SK-N-SH (cell line): ENCODE measurements around the gene TMUB1. TPM values are rescaled to one million over a fixed set of nuclear protein-coding genes. Genes with fewer than 3 reads are reported as not detected.

Source experiments
- CTCF ChIA-PET: fragments of 300-600, 350-600 bp; formaldehyde crosslinking; extraction: SDS; loops from one replicate; lab custom pipeline; 2021; lab: Yijun Ruan, JAX
- POLR2A ChIA-PET: fragments of 350-600 bp; sonication (Branson Sonifier 250); formaldehyde crosslinking; extraction: SDS; loops from one replicate; lab custom pipeline; 2020; ENCODE audit warnings: antibody characterized with exemption, inconsistent platforms; lab: Yijun Ruan, JAX
- DNase-seq: peaks from one replicate; pipeline ENCODE4 v3.0.0; 2012
- H2AFZ ChIP-seq: fragments of 200-600 bp; sonication (generic); 2 replicates; pipeline ENCODE4 v1.8.1; 2016; ENCODE audit warnings: antibody characterized with exemption, mild to moderate bottlenecking, low read depth
- H3F3A ChIP-seq: fragments of 200-600 bp; sonication (generic); replicated peaks from 2 replicates; pipeline ENCODE3; 2016; ENCODE audit warnings: antibody characterized with exemption, mild to moderate bottlenecking; ENCODE audit not compliant: insufficient read depth
- H3K27ac ChIP-seq, 2 experiments: fragments of 200-500 bp in 1 of 2; fragments of 200-600 bp in 1 of 2; sonication (Bioruptor generic) in 1 of 2; sonication (generic), shearing (Covaris generic) in 1 of 2; 2 replicates each; pipeline versions ENCODE4 v1.5.1 to v1.6.1; 2014 to 2016; ENCODE audit warnings: low read depth in 2 of 2, inconsistent platforms in 1 of 2, low read length in 1 of 2, mild to moderate bottlenecking in 1 of 2, mixed read lengths in 1 of 2
- H3K27me3 ChIP-seq: fragments of 200-600 bp; sonication (generic), shearing (Covaris generic); 2 replicates; pipeline ENCODE4 v1.6.1; 2016; ENCODE audit warnings: mixed run types; ENCODE audit not compliant: insufficient read depth
- H3K36me3 ChIP-seq, 2 experiments: fragments of 200-500 bp in 1 of 2; fragments of 200-600 bp in 1 of 2; sonication (Bioruptor generic) in 1 of 2; sonication (generic) in 1 of 2; replicated peaks in 1 of 2; 2 replicates each; pipeline versions ENCODE3 to v1.5.1; 2014 to 2016; ENCODE audit warnings: low read length in 1 of 2, mild to moderate bottlenecking in 1 of 2; ENCODE audit not compliant: insufficient read depth in 2 of 2, control insufficient read depth in 1 of 2
- H3K4me1 ChIP-seq, 2 experiments: fragments of 200-500 bp in 1 of 2; fragments of 200-600 bp in 1 of 2; sonication (Bioruptor generic) in 1 of 2; sonication (generic), shearing (Covaris generic) in 1 of 2; 2 replicates each; pipeline versions ENCODE4 v1.5.1 to v1.6.1; 2014 to 2016; ENCODE audit warnings: low read depth in 1 of 2, low read length in 1 of 2, mixed run types in 1 of 2; ENCODE audit not compliant: insufficient read depth in 2 of 2, control insufficient read depth in 1 of 2
- H3K4me2 ChIP-seq: fragments of 200-600 bp; sonication (generic), shearing (Covaris generic); 2 replicates; pipeline ENCODE4 v1.6.1; 2017; ENCODE audit warnings: mixed run types
- H3K4me3 ChIP-seq, 2 experiments: fragments of 200-500 bp in 1 of 2; fragments of 200-600 bp in 1 of 2; sonication (Bioruptor generic) in 1 of 2; sonication (generic), shearing (Covaris generic) in 1 of 2; 2 replicates each; pipeline versions ENCODE4 v1.5.1 to v1.8.1; 2014 to 2016; ENCODE audit warnings: low read depth in 2 of 2, inconsistent platforms in 1 of 2, low read length in 1 of 2, mild to moderate bottlenecking in 1 of 2, mixed read lengths in 1 of 2, moderate library complexity in 1 of 2
- H3K79me2 ChIP-seq: fragments of 200-600 bp; sonication (generic); 2 replicates; pipeline ENCODE4 v1.8.1; 2017; ENCODE audit warnings: mild to moderate bottlenecking; ENCODE audit not compliant: insufficient read depth
- H3K9ac ChIP-seq: fragments of 200-600 bp; sonication (generic); 2 replicates; pipeline ENCODE4 v1.6.1; 2017; ENCODE audit warnings: mixed run types
- H3K9me2 ChIP-seq: fragments of 200-600 bp; sonication (generic); 2 replicates; pipeline ENCODE4 v1.6.1; 2017; ENCODE audit warnings: mixed run types
- H3K9me3 ChIP-seq: fragments of 200-600 bp; sonication (generic); 2 replicates; pipeline ENCODE4 v1.6.1; 2017; ENCODE audit warnings: mixed run types, mild to moderate bottlenecking, moderate library complexity
- H4K20me1 ChIP-seq: fragments of 200-600 bp; sonication (generic); 2 replicates; pipeline ENCODE4 v1.6.1; 2017; ENCODE audit warnings: mild to moderate bottlenecking, mixed run types; ENCODE audit not compliant: insufficient read depth
- CHD2 ChIP-seq: fragments of 150-350 bp; IDR thresholded peaks from 2 replicates; pipeline ENCODE4 v1.6.1; 2018; ENCODE audit warnings: low read length; ENCODE audit not compliant: partially characterized antibody
- EZH2phosphoT487 ChIP-seq: fragments of 200-600 bp; sonication (generic); IDR thresholded peaks from 2 replicates; pipeline ENCODE4 v1.6.1; 2017; ENCODE audit warnings: low read depth, mixed run types, mild to moderate bottlenecking, antibody characterized with exemption, moderate library complexity, borderline replicate concordance
- FOSL2 ChIP-seq: IDR thresholded peaks from 2 replicates; pipeline ENCODE4 v1.4.0; 2012; ENCODE audit warnings: low read depth, mild to moderate bottlenecking, moderate library complexity, borderline replicate concordance
- FOXJ3 ChIP-seq: sonication (generic); formaldehyde crosslinking; IDR thresholded peaks from 2 replicates; pipeline ENCODE4 v1.5.1; 2020; ENCODE audit warnings: mild to moderate bottlenecking, missing genetic modification reagents
- FOXM1 ChIP-seq: IDR thresholded peaks from 2 replicates; pipeline ENCODE4 v1.4.0; 2012; ENCODE audit warnings: low read depth, mild to moderate bottlenecking
- GATA2 ChIP-seq: sonication (generic); formaldehyde crosslinking; IDR thresholded peaks from 2 replicates; pipeline ENCODE4 v1.5.0; 2020; ENCODE audit warnings: mild to moderate bottlenecking, missing genetic modification reagents
- IRF3 ChIP-seq: fragments of 150-350 bp; IDR thresholded peaks from 2 replicates; pipeline ENCODE4 v1.6.1; 2016; ENCODE audit warnings: mild to moderate bottlenecking, low read depth, low read length
- MAX ChIP-seq: IDR thresholded peaks from 2 replicates; pipeline ENCODE4 v1.4.0; 2012; ENCODE audit warnings: low read depth
- MXI1 ChIP-seq: IDR thresholded peaks from 2 replicates; pipeline ENCODE4 v1.6.1; 2012; ENCODE audit warnings: mild to moderate bottlenecking, low read depth, low read length, improper control_type of control experiment
- NRF1 ChIP-seq: IDR thresholded peaks from 2 replicates; pipeline ENCODE4 v1.6.1; 2012; ENCODE audit warnings: low read depth, mild to moderate bottlenecking, low read length
- PBX3 ChIP-seq: IDR thresholded peaks from 2 replicates; pipeline ENCODE4; 2012
- POLR2AphosphoS5 ChIP-seq: IDR thresholded peaks from 2 replicates; pipeline ENCODE4 v1.6.1; 2012; ENCODE audit warnings: low read depth, low read length
- RAD21 ChIP-seq: IDR thresholded peaks from 2 replicates; pipeline ENCODE4 v1.6.1; 2012; ENCODE audit warnings: mild to moderate bottlenecking, low read length
- RCOR1 ChIP-seq: fragments of 150-350 bp; IDR thresholded peaks from 2 replicates; pipeline ENCODE4 v1.6.1; 2017; ENCODE audit warnings: antibody characterized with exemption, low read length
- RXRA ChIP-seq: IDR thresholded peaks from 2 replicates; pipeline ENCODE4 v1.4.0; 2012; ENCODE audit warnings: low read depth, mild to moderate bottlenecking, borderline replicate concordance
- TEAD4 ChIP-seq: IDR thresholded peaks from 2 replicates; pipeline ENCODE4 v1.4.0; 2012; ENCODE audit warnings: mild to moderate bottlenecking, borderline replicate concordance; ENCODE audit not compliant: insufficient read depth
- USF1 ChIP-seq: IDR thresholded peaks from 2 replicates; pipeline ENCODE4 v1.4.0; 2012; ENCODE audit warnings: low read depth, borderline replicate concordance
- USF2 ChIP-seq: fragments of 150-350 bp; IDR thresholded peaks from 2 replicates; pipeline ENCODE4 v1.6.1; 2017; ENCODE audit warnings: antibody characterized with exemption, low read length, low read depth, borderline replicate concordance
- WGBS: methylation state at CpG from one replicate; pipeline ENCODE4 v1.1.6; 2017; ENCODE audit warnings: low lambda C conversion rate; 5-methylcytosine and 5-hydroxymethylcytosine counted together
- polyA plus RNA-seq, 3 experiments: library from polyadenylated mRNA; depleted of rRNA; stranded (reverse); fragments of >200 nt; gene quantifications; 2 replicates each; pipeline ENCODE4 v1.2.3, GENCODE V29; 2012

The TMUB1 gene
- polyA plus RNA-seq, 1 of the 3 experiments (the other 2 are of a cell fraction), result 60.6 TPM

- 96% methylated on average over 12 of the region's 12 CpGs for WGBS
- Histone ChIP-seq H3K79me2 (peaks cover 39% of the 10 kb centered on the region), H3K4me1 (peaks cover 24 to 25% of the 10 kb centered on the region in 2 experiments), H3K9me3 (no peaks in the 10 kb centered on the region), H3K27me3 (no peaks in the 10 kb centered on the region), H3K4me3 (no peak overlapping the region), H3K9ac (no peak overlapping the region), H3K36me3 (peaks cover 13 to 50% of the 10 kb centered on the region in 2 experiments), H3K9me2 (no peaks in the 10 kb centered on the region), H4K20me1 (peaks cover 47% of the 10 kb centered on the region), H3K27ac (no peak overlapping the region), H2AFZ (no peak overlapping the region), H3K4me2 (no peak overlapping the region), H3F3A (peaks cover 19% of the 10 kb centered on the region)
- POLR2A ChIA-PET, result no interaction called here
- CTCF ChIA-PET, result interaction anchor here (0.8 to 18.7 kb wide), 8 partner anchors 7 to 127 kb away, joined by 3 to 474 read pairs (median 20); partner anchors contain the start of genes AGAP3, FASTK, GBX1 and TMUB1
- DNase-seq, result no peak
- TF ChIP-seq RXRA (no peak), USF2 (no peak), PBX3 (no peak), CHD2 (no peak), RAD21 (no peak), EZH2phosphoT487 (no peak), MXI1 (no peak), RCOR1 (no peak)
Observed at GRCh38 chr7:151117565-151117964, 34.3 kb upstream of the TMUB1 start.

GRCh38 chr7:151116603-151117440 is 33.5 kb upstream of the TMUB1 start:
- TF ChIP-seq USF2 (no peak), POLR2AphosphoS5 (no peak), FOXM1 (no peak), USF1 (no peak), MXI1 (no peak), FOXJ3 (CRISPR knock-in tag) (no peak), IRF3 (no peak), PBX3 (no peak), FOSL2 (no peak), GATA2 (CRISPR knock-in tag) (no peak), NRF1 (no peak), TEAD4 (no peak), MAX (no peak)
- TF ChIP-seq, all 33 proteins: peak for 0
- CTCF ChIA-PET, result interaction anchor here (0.5 to 18.7 kb wide), 15 partner anchors 7 to 187 kb away, joined by 3 to 474 read pairs (median 10); partner anchors contain the start of genes AGAP3, FASTK, GBX1 and TMUB1
- Histone ChIP-seq H3K27me3 (no peaks in the 10 kb centered on the region), H4K20me1 (peaks cover 54% of the 10 kb centered on the region), H3K4me2 (peak overlapping the region; percentile 53; the same call in 1 of the 2 replicates), H3K79me2 (peaks cover 47% of the 10 kb centered on the region), H3K4me3 (no peak overlapping the region), H3K9me3 (no peaks in the 10 kb centered on the region), H3K9ac (no peak overlapping the region), H3F3A (peaks cover 26% of the 10 kb centered on the region), H3K4me1 (peaks cover 24 to 27% of the 10 kb centered on the region in 2 experiments), H3K36me3 (peaks cover 13 to 43% of the 10 kb centered on the region in 2 experiments), H3K27ac (no peak overlapping the region), H3K9me2 (no peaks in the 10 kb centered on the region), H2AFZ (no peak overlapping the region)
- no peak for DNase-seq
- WGBS, result 98% methylated on average over 22 of the region's 27 CpGs
- POLR2A ChIA-PET, result no interaction called here
